SKM-1 (cell line): ENCODE data around the gene LRRC71.
A peak's percentile ranks its signal among the peaks of the same experiment; 100 is the strongest.
"Not testable (repeated sequence)": the region's sequence is repeated elsewhere in the genome, so short reads cannot be mapped to it uniquely, and the experiment has no call there.

Experiments
- DNase-seq: peaks from one replicate; lab custom pipeline; 2025; ENCODE audit not compliant: unreplicated experiment; lab: John Stamatoyannopoulos, UW

Gene LRRC71

DNA sequence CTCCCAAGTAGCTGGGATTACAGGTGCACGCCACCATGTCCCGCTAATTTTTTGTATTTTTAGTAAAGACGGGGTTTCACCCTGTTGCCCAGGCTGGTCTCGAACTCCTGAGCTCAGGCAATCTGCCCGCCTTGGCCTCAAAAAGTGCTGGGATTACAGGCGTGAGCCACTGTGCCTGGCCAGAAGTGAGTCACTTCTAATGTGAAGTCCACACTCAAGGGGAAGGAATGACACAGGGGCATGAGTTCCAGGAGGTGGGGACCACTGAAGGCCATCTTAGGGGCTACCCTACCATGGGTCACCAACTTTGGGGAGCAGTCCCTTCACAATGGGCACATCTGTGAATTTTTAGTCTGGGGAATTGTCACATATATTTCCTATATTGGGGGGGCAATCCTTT is 6.3 kb downstream of the LRRC71 start:
- not testable (repeated sequence) for DNase-seq

DNA sequence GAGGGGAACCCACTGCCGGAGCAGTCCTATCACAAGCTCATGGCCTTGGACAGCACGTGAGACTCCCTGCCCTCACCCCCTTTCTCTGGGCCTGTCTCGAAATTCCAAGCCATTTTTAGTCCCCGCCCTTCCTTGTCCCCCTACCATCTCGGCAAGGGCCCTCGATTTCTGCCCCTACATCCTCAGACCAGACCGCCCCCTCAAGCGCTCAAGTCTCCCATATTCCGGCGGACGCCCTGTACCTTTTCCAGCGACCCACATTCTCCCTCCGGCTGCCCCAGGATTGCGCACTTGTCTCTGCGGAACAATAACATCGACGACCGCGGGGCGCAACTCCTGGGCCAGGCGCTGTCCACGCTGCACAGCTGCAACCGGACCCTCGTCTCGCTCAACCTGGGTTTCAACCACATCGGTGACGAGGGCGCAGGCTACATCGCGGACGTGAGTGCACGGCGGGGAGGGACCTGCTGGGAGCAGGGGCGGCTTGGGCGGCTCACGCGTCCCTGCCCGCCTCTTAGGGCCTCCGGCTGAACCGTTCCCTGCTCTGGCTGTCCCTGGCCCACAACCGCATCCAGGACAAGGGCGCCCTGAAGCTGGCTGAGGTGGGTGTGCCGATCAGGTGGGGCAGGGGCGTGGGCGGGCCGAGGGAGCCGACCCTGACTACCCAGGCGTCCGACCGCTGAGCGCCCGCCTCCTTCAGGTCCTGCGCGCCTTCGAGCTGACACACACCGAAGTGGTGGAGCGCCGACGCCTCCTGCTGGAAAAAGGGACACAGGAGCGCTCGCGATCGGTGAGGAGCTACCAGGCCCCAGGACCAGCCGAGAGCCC is 7.0 kb downstream of the LRRC71 start:
- DNase-seq: peak; percentile 31

DNA sequence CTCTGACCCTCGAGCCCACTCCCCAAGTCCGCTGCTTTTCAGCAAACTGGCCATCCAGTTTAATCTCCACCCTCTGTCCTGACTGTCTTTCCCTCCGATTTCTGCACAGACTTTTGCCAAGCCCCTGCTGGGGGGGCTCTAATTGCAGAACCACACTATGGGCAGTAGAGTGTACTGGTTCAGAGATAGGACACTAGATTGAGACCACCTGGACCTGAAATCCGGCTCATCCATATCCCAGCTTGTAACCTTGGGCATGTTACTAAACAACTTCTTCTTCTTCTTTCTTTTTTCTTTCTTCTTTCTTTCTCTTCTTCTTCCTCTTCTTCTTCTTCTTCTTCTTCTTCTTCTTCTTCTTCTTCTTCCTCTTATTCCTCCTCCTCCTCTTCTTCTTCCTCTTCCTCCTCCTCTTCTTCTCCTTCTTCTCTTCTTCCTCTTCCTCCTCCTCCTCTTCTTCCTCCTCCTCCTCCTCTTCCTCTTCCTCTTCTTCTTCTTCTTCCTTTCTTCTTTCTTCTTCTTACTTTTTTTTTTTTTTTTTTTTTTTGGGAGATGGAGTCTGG is 7.7 kb downstream of the LRRC71 start:
- no peak for DNase-seq

DNA sequence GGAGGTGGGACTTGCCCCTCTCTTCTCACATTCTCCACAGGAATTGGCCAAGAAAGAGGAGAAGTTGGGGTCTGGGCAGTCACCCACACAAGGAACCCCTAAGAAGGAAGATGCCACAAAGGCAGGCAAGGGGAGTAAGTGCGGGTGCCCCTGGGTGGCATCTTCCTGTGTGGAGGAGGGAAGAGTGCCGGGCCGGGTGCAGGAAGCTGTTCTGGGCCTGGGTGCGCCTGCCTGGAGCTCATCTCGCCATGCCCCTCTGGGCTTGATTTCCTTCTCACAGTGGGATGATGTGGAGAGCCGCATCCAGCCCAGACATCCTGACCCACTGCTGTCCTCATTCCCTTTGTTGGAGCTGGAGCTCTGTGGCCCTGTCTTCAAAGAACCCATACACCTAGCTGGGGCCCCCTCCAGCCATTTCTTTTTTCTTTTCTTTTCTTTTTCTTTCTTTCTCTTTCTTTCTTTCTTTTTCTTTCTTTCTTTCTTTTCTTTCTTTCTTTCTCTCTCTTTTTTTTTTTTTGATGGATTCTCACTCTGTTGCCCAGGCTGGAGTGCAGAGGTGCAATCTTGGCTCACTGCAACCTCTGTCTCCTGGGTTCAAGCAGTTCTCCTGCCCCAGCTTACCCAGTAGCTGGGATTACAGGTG is 9.3 kb downstream of the LRRC71 start:
- DNase-seq: no peak

DNA sequence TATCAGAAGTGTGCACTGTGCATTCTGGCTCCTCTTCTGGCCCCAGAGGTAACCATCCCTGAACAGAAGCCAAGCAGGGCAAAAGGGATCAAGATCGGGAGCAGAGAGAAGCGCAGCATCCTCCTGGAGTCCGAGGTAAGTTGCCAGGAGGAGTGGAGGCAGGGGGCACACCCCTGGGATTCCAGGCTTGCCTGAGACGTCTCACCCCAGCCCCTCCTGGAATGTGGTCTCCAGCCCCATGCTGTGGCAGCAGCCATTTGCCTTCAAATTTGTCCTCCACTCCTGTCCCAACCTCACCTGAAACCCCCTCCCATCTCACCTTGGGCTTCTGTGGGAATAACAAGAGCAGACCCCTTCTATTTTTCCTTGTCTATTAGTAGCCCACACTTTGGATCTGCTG is 10.1 kb downstream of the LRRC71 start:
- no peak for DNase-seq

DNA sequence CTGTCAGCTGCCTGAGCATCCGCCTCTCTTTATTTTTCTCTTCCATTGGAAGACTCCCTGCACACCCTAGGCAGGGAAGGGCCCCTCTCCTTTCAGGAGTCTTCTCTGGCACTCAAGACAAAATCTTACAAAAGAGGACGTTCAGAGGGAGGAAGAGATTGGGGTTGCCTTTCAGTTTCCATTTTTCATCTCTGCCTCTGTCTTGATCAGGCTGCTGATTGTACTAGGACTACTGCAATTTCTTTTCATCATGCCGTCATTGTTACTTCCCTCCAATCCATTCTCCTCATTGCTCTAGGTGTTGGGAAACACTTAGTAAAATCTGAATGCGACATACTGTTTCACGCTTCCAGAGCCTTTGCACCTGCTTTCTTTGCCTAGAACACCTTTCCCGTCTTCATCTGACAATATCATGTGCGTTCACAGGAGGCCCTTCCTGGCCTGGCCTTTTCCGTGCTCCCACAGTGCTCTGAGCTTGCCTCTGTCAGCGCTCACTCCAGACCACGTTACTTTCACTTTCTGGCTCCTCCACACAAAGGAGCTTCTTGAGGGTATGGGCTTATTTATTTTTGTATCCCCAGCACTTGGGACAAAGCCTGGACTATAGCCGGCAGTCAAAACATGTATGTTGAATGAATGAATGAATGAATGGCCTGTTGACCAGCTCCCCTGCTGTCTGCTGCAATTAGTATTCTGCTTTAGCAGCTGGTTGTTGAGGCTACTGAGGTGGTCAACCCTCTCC is 10.9 kb downstream of the LRRC71 start:
- DNase-seq: no peak

DNA sequence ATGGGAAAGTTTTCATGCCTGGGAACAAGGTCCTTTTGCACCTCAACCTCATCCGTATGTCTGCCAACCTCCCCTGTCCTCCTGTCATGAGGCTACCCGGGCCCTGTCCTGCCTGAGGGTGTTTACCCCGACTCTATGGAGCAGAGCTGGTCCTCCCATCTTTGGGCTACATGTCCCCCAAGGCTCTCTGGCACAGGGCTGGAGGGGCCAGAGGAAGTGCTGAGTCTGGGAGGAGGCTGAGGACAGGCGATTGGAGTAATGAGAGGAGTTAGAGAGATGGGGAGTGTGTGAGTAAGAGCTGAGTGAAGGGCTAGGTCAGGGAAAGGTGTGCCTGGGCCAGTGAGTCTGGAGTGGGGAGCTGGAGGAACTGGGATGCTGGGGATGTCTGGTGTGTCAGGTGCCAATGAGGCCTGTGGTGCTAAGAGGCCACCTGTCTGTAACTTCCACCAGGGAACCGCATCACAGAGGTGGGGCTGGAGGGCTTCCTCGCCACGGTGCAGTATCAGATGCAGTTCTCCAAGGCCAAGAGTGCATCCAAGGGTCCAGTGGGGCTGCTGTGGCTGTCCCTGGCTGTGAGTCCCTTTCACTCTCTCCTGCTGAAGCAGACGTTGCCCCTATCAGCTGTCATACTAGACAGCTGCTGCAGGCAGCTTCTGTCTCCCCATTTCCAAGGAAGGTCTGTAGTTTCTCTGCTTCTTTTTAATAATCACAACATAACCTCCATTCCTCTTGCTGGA is 11.7 kb downstream of the LRRC71 start:
- DNase-seq: no peak

DNA sequence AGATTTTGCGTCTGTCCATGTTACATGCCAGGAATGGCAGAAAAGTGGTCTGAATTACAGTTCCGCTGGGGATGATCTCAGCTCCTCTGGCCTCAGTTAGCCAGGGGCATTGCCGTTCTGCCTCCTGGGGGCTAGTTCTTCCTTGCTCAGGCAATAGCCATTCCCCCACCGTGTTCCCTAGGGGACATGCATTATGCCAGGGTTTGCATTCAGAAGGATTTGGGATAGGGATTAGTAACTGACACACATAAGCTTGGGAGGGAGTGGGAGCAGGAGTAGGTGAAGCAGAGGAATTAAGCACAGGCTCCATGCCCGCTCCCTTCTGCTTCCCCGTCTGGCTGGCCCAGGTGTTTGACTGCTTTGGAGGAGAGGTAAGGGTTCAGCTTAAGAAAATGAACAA is 12.7 kb downstream of the LRRC71 start:
- no peak for DNase-seq

DNA sequence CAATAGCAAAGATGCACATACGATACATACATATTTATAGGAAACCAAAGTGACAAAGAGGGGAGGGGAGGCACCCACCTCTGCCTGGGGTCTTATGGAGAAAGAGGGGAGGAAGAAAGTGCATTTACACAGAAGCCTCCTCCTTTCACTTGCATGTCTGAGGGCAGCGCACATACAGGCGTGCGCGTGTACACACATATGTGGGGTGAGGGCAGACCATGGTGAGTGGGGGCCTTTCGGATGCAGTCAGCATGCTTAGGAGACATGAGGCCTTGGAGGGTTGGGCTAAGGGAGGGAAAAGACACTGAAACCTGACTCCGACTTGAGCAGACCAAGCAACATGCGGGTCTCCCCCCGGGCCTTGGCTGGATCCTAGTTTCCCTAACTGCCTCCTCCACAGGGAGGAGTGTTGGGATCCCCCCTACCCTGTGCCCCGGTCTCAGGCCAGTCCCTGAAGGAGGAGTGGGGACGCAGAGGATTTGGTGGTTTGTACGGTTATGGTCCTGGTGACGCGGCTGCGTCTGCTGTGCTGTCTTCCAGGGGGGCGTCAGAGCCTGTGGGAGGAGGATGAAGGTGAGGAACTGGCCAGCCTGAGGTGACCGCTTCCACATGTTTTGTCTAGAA is 15.2 kb downstream of the LRRC71 start:
- DNase-seq: no peak

DNA sequence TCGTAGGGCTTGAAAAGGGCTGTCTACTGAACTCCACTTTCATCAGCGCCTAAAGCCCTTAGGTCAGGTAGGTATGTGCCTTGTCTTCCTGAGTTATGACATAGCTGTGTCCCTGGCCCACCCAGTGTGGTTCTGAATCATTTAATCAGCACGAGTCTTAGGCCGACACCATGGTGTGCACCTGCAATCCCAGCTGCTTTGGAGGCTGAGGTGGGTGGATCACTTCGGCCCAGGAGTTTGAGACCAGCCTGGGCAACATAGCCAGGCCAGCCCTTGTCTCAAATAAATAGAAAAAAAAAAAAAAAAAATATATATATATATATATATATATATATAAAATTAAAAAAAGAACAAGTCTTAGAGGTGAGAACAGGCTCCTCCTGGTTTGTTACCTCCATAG is 15.8 kb downstream of the LRRC71 start:
- DNase-seq: no peak

DNA sequence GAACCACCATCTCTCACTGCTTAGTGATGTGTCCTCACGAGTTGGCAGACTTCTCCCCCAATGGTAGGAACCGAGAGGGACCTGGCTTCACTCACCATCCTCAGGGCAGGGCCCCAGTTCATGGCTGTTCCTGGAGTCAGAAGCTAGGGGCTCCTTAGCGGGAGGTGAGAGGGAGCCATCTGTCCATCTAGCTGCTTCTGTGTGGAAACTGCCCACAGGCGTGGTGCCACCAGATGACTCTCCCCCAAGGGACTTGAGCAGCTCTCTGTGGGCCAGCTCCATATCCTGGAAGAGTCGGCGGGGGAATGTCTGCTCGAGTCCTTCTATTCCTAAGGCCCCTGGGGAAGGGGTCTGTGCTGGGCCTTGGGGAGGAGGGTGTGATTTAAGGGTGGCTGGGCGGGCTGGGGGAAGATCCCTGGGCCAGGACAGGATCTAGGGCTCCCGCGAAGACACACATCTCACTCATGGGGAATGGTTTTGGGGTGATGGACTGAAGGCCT is 16.3 kb downstream of the LRRC71 start:
- DNase-seq: no peak

DNA sequence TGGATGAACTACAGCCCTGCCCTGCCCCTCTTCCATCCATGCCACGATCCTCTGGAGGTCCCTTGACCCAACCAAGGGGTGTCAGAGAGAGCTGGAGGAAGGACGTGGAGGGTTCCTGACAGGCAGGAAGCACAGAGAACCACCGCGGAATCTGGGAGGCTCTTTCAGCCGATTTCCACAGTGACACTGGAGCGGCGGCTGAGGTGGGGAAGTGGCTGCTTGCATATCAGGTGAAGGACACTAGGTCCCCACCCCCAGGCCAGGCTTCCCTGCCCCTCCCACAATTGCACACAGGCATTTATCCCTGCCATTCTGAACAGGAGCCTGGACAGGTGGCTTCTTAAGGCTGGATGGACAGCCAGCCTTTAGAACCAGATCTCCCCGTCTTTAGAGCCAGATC is 17.5 kb downstream of the LRRC71 start:
- DNase-seq: no peak

DNA sequence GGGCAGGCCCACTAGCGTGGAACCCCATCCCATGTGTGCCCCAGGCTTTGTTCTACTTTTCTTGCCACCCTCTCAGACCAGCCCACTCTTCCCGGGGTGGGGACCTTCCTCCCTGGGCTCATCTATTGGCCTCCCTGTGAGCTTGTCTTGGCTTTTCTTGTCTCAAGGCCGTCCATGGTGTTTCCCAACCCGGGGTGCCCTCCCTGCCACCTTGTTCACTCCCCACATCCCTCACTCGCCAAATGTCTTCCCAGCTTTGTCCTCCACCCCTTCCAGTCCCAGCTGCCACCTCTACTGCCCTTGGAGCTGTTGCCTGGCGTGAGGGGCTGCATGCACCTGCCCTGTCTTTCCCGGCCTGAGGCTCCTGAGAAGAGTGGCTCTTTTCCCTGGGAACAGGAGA is 18.4 kb downstream of the LRRC71 start:
- no peak for DNase-seq

DNA sequence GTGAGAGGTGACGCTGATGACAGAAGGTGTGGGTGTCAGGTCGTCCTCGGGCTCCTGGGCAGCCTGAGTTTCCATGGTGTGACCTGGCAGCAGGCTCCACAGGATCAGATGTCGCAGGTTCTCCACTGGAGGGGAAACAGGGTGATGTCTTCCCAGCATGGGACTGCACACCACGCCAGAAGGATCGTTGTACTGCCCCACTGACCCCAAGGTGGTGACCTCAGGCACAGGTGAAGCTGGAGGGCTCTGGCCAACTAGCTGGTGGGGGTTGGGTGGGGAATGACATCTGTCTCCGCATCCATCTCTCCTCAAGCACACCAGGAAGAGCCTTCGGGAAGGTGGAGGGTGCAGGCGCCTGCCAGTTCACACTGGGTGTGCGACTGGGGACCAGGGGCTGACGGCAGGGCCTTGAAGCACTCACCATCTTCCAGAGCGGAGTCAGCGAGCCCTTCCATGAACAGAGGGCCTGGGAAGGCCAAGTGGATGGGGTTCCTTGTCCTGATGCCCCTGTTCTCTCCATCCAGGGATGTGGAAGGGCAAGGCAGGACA is 19.4 kb downstream of the LRRC71 start:
- no peak for DNase-seq

DNA sequence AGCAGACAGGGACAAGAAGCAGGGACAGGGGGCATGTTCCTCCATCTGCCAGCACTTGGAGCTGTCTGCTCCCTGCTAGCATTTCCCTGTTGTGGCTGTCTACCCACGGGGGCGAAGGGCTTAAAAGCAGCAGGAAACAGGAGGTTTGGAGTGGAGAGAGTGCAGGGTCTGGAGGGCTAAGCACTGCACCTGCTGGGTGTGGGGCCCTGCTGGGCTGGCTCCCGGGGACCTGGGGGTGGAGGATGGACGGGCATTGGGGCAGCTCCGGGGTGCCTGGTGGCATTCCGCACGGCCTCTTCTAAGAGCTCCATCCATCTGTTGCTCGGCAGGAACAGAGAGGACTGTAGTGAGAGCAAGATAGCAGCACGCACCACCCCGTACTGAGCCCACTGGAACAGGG is 21.2 kb downstream of the LRRC71 start:
- DNase-seq: no peak

DNA sequence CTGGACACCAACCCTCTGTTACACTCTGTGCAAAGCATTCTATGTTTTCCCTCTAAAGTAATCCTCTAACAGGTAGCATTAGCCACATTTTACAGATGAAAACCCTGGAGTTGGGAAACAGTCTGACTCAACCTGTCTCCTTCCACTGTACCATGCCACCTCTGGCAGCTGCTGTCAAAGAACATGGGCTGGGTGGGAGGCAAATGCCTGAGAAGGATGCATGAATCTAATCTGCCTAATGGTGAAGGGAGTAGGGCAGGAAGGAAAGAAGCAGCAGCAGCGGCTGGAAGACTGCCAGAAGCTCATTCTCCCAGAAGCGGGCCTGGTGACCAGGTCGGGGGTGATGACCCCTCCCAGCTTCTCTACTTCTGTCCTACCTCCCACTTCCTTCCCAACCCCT is 21.7 kb downstream of the LRRC71 start:
- no peak for DNase-seq

DNA sequence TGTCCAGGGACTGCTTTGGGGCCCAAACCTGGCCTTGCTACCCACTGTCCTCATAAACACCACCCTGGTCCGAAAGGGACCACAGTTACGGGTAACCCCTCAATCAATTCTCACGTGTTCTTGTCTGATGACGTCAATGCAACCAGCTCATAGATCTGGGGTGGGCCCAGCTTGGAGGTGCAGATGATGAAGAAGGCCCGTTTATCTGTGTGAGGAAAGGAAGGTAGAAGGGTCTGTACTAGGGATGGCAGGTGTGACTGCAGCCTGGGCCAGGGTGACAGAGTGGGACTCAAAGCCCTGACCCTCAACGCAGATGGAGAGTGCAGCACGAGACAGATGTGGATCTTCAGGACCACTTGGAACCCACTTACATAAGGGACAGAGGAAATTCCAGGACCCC is 22.1 kb downstream of the LRRC71 start:
- DNase-seq: no peak

DNA sequence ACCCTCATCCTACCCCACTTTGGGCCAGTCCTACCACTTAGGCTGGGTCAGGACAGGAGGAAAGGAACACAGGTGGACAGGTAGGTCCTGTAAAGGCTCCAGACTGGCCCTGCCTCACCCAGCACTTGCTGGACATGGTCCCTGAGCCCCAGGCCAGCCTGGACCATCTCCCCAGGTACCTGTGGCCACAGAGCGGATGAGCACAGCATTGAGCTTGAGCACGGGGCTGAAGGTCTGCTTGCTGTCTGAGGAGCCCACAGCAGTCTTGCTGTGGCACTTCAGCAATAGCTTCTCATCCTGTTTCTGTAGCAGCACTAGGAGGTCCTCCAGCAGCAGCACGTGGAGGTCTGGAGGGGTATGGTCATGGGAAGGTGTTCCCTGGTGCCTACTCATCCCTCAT is 23.3 kb downstream of the LRRC71 start:
- DNase-seq: no peak

DNA sequence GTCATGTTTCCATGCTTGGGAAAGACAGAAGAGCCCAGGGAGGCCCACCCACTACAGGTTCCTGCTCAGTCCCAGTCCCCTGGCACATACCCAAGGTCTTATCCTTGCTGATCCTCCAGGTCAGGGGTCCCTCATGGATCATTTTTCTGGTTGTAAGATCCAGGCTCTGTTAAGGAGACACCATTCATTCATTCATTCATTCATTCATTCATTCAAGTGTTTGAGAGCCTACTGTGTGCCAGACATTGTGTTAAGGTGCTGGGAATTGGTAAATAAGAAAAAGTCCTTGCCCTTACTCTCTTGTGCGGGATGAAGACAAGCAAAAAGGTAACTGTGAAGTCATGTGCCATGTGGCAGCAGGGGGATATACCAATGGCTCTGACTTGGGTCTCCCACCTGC is 23.8 kb downstream of the LRRC71 start:
- no peak for DNase-seq

DNA sequence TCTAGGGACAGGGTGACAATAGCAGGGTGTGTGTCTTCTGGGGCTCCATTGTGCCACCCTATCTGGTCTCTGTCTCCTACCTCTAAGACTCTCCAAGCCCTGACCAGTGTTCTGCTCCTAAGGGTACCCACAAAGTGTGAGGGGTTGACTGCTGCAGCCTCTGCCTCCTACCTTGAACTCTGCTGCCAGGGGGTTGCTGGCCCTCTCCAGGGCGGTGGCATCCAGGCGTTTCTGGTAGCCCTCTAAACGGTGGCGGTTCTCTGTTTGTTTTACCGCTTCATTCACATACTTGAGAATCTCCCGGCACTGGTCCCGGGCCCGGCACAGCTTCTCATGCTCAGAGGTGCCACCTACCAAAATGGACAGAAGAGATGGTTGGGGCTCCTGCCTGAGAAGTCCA is 24.4 kb downstream of the LRRC71 start:
- no peak for DNase-seq
